HUES64 (cell line): ENCODE measurements around the gene AIRE.

Experiments used
- H3K27ac ChIP-seq: 2 replicates; pipeline ENCODE4 v1.7.0; 2013; ENCODE audit warnings: low read depth, low read length, inconsistent platforms
- H3K27me3 ChIP-seq: 2 replicates; pipeline ENCODE4 v1.6.1; 2013; ENCODE audit warnings: mild to moderate bottlenecking, low read length; ENCODE audit not compliant: insufficient read depth
- H3K36me3 ChIP-seq: 2 replicates; pipeline ENCODE4 v1.6.1; 2013; ENCODE audit warnings: mild to moderate bottlenecking, low read length; ENCODE audit not compliant: insufficient read depth
- H3K4me1 ChIP-seq: 2 replicates; pipeline ENCODE4 v1.6.1; 2013; ENCODE audit warnings: mild to moderate bottlenecking, low read length, moderate library complexity; ENCODE audit not compliant: insufficient read depth
- H3K4me3 ChIP-seq: 2 replicates; pipeline ENCODE4 v1.5.1; 2013; ENCODE audit warnings: mild to moderate bottlenecking, low read length, moderate library complexity
- H3K9ac ChIP-seq: 2 replicates; pipeline ENCODE4 v1.6.1; 2013; ENCODE audit warnings: mild to moderate bottlenecking, low read depth, low read length
- H3K9me3 ChIP-seq: 2 replicates; pipeline ENCODE4 v1.6.1; 2013; ENCODE audit warnings: low read depth, low read length; ENCODE audit not compliant: insufficient read depth
- WGBS: fragments of 150-250, 120-280 bp; methylation state at CpG from one replicate; pipeline ENCODE4 v1.1.7; 2013; ENCODE audit warnings: missing lambda C conversion rate; 5-methylcytosine and 5-hydroxymethylcytosine counted together

The AIRE gene

DNA sequence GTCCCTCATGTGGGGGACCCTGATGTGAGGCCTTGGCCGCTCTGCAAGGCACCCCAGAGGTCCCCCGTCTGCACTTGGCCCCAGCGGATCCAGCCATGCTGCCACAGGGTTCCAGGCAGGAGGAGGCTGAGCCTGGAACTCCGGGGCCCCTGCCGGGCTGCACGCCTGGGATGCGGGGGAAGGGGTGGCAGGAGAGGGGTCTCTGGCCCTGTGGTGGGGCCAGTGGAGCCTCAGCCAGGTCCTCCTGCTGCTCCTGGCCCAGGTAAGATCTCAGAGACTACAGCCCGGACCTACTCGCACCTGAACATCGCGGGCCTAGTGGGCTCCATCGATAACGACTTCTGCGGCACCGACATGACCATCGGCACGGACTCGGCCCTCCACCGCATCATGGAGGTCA is 27.0 kb downstream of the AIRE start:
- H3K27me3 ChIP-seq, result no peaks in the 10 kb centered on the region
- no peaks in the 10 kb centered on the region for H3K9me3 ChIP-seq
- no peak overlapping the region for H3K9ac ChIP-seq
- WGBS, result 96% methylated on average over 19 of the region's 19 CpGs
- peaks cover 56% of the 10 kb centered on the region for H3K36me3 ChIP-seq
- no peak overlapping the region for H3K4me3 ChIP-seq
- no peak overlapping the region for H3K27ac ChIP-seq
- peaks cover 4% of the 10 kb centered on the region for H3K4me1 ChIP-seq

DNA sequence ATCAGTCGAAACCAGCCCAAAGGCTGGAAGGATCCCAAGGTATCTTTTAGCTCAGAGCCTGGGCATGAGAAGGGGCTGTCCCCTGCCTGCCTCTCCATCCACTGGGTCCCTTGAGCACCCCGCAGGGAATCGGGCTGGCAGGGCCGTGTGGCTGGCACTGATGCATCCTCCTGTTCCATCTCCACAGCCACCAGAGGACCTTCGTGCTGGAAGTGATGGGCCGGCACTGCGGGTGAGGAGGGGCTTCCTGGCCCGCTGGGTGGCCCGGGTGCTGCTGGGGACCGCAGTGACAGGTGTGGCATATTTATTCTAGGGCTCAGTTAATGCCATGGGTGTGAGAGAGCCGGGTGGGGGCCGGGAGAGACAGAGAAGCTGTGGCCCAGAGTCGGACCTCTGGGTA is 27.8 kb downstream of the AIRE start:
- peaks cover 62% of the 10 kb centered on the region for H3K36me3 ChIP-seq
- H3K27me3 ChIP-seq, result no peaks in the 10 kb centered on the region
- WGBS, result 94% methylated on average over 13 of the region's 13 CpGs
- no peak overlapping the region for H3K27ac ChIP-seq
- no peak overlapping the region for H3K4me3 ChIP-seq
- no peaks in the 10 kb centered on the region for H3K9me3 ChIP-seq
- H3K4me1 ChIP-seq, result peaks cover 4% of the 10 kb centered on the region
- H3K9ac ChIP-seq, result no peak overlapping the region

DNA sequence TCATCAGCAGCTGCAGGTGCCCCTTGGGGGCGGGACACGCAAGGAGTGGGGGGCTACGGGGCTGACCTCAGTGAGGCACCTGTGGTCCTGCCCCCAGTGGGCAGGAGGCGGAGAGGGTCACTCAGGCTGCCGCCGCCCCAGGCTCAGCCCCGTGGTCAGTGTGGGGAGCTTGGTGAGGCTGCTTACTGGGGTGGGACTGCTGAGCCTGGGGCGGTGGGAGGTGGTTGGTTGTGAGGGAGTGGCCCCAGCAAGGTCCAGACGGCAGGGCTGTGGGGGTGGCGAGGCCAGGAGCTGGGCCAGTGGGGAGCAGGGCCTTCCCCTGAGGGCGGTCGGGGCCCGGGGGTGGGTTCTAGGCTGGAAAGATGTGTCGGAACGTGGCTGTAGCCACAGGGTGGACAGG is 28.5 kb downstream of the AIRE start:
- H3K4me1 ChIP-seq, result 0 out of 2 replicates have a peak, but pooled peaks cover under 1% of the 10 kb centered on the region
- H3K36me3 ChIP-seq, result peaks cover 64% of the 10 kb centered on the region
- H3K9ac ChIP-seq, result no peak overlapping the region

GRCh38 chr21:44314561-44314960 is 28.9 kb downstream of the AIRE start:
- Histone ChIP-seq H3K27me3 (no peaks in the 10 kb centered on the region), H3K9ac (no peak overlapping the region), H3K4me1 (no peaks in the 10 kb centered on the region), H3K27ac (no peak overlapping the region), H3K36me3 (peaks cover 68% of the 10 kb centered on the region), H3K9me3 (no peaks in the 10 kb centered on the region), H3K4me3 (no peak overlapping the region)
- 92% methylated on average over 11 of the region's 11 CpGs for WGBS

More for the DNA sequence above, 28.5 kb downstream of the AIRE start:
- no peak overlapping the region for H3K27ac ChIP-seq
- H3K9me3 ChIP-seq, result no peaks in the 10 kb centered on the region
- no peaks in the 10 kb centered on the region for H3K27me3 ChIP-seq
- 93% methylated on average over 15 of the region's 15 CpGs for WGBS
- H3K4me3 ChIP-seq, result no peak overlapping the region

DNA sequence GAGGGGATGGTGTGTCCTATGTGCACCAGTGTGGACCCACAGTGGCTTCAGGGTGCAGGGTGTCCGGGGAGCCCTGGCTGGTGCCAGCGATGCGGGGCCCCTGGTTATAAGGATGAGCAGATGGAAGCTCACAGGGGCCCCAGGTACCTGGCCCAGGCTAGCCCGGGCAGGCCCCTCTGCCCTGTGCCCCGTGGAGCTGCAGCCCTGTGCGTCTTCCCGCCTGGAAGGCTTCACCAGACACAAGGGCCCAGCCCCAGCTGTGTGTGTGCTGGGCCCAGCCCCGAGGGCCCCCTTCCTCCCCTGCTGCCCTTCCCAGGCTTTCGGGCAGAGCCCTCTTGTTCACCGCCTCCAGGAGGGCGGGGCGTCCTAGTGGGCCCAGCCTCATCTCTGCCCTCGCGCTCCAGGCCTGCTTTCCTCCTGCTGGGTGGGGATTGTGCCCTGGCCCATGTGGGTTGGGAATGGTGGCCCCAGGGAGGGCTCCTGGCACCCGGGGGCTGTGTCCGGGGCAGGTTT is 30.1 kb downstream of the AIRE start:
- H3K9me3 ChIP-seq, result no peaks in the 10 kb centered on the region
- no peak overlapping the region for H3K27ac ChIP-seq
- no peaks in the 10 kb centered on the region for H3K4me1 ChIP-seq
- WGBS, result 92% methylated on average over 16 of the region's 16 CpGs
- H3K36me3 ChIP-seq, result peaks cover 70% of the 10 kb centered on the region
- no peak overlapping the region for H3K9ac ChIP-seq
- H3K27me3 ChIP-seq, result no peaks in the 10 kb centered on the region
- H3K4me3 ChIP-seq, result no peak overlapping the region

GRCh38 chr21:44316277-44316900 is 30.7 kb downstream of the AIRE start:
- WGBS, result 97% methylated on average over 27 of the region's 27 CpGs
- H3K27me3 ChIP-seq, result no peaks in the 10 kb centered on the region
- H3K4me1 ChIP-seq, result no peaks in the 10 kb centered on the region
- no peak overlapping the region for H3K4me3 ChIP-seq
- no peaks in the 10 kb centered on the region for H3K9me3 ChIP-seq
- H3K36me3 ChIP-seq, result peaks cover 63% of the 10 kb centered on the region
- H3K27ac ChIP-seq, result no peak overlapping the region
- no peak overlapping the region for H3K9ac ChIP-seq

DNA sequence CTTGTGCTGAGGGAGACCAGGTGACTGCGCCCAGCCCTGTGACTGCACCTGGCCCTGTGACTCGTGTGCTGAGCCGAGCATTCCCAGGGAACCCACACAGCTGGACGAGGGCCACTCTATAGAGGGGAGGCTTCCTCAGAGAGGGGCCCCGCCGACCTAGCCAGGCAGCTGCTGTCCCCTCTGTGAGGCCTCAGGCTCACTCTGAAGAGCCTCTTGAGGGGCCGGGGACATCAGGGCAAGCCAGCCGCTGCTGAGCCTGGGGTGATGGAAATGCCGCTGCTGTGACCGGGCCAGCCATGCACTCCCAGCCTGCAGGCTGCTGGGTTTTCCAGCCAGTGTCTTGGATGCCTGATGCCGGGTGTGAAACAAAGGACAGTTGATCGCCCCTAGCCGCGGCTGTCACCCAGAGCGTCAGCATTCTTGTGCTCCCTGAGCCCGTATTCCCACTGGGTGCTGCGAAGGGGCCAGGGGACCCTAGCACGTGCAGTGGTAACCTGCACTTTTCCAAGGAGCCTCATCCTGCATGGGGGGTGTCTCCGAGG is 31.6 kb downstream of the AIRE start:
- 96% methylated on average over 19 of the region's 19 CpGs for WGBS
- Histone ChIP-seq H3K27ac (no peak overlapping the region), H3K9me3 (no peaks in the 10 kb centered on the region), H3K36me3 (peaks cover 58% of the 10 kb centered on the region), H3K4me3 (no peak overlapping the region), H3K9ac (no peak overlapping the region), H3K4me1 (no peaks in the 10 kb centered on the region), H3K27me3 (no peaks in the 10 kb centered on the region)

- Histone ChIP-seq H3K27me3 (no peaks in the 10 kb centered on the region), H3K9ac (no peak overlapping the region), H3K9me3 (no peaks in the 10 kb centered on the region), H3K36me3 (peaks cover 54% of the 10 kb centered on the region), H3K4me3 (no peak overlapping the region), H3K27ac (no peak overlapping the region), H3K4me1 (no peaks in the 10 kb centered on the region)
- 97% methylated on average over 22 of the region's 22 CpGs for WGBS
Observed at GRCh38 chr21:44317871-44318270, 32.2 kb downstream of the AIRE start.

GRCh38 chr21:44318489-44319285 is 33.0 kb downstream of the AIRE start:
- no peak overlapping the region for H3K9ac ChIP-seq
- H3K27me3 ChIP-seq, result no peaks in the 10 kb centered on the region
- H3K9me3 ChIP-seq, result no peaks in the 10 kb centered on the region
- H3K27ac ChIP-seq, result no peak overlapping the region
- H3K4me1 ChIP-seq, result no peaks in the 10 kb centered on the region
- peaks cover 50% of the 10 kb centered on the region for H3K36me3 ChIP-seq
- H3K4me3 ChIP-seq, result no peak overlapping the region
- WGBS, result 94% methylated on average over 25 of the region's 25 CpGs

DNA sequence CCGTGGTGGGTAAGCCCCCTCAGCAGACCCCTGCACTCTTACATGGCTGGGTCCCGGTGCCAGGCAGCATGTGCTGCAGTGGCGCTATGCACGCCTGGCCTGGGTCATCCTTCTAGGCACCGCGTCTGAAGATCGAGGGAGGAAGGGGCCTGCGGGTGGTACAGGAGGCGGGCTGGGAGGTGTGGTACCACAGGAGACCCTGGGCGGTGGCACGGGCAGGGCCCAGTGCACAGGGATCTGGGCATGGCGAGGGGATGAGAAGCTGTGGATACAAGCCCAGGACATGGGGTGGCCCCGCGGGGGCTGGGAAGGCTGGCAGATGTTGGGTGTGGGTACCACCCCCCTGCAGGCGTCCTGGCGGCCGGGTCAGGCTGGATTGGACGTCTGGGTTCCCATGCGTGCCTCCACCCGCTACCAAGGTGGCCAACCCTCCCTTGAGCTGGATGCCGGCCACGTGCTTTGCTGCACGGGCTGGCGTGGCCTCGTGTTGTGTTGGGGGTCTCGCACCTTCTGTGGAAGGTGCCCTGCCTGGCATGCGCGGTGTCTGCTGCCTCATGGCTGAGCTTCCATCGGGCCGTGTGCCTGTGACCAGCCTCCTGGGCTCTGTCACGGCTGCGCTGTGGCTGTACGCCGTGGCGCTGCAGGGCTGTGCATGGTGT is 33.9 kb downstream of the AIRE start:
- 96% methylated on average over 35 of the region's 35 CpGs for WGBS
- Histone ChIP-seq H3K9ac (no peak overlapping the region), H3K4me1 (no peaks in the 10 kb centered on the region), H3K27ac (no peak overlapping the region), H3K9me3 (no peaks in the 10 kb centered on the region), H3K36me3 (peaks cover 55% of the 10 kb centered on the region), H3K27me3 (no peaks in the 10 kb centered on the region), H3K4me3 (no peak overlapping the region)

GRCh38 chr21:44320847-44321246 is 35.2 kb downstream of the AIRE start:
- no peaks in the 10 kb centered on the region for H3K27me3 ChIP-seq
- H3K9me3 ChIP-seq, result no peaks in the 10 kb centered on the region
- peaks cover 57% of the 10 kb centered on the region for H3K36me3 ChIP-seq
- H3K4me3 ChIP-seq, result no peak overlapping the region
- no peak overlapping the region for H3K9ac ChIP-seq
- no peaks in the 10 kb centered on the region for H3K4me1 ChIP-seq
- H3K27ac ChIP-seq, result no peak overlapping the region
- WGBS, result 96% methylated on average over 13 of the region's 13 CpGs
